ENCODE measurements around the gene CACNA1F. TPM values are rescaled to one million over a fixed set of nuclear protein-coding genes. Genes with fewer than 3 reads are reported as not detected.

The CACNA1F gene
- total and polyA plus RNA-seq, 3 donors from 2014 or later = 0.16 to 0.24 (median 0.19) TPM

GRCh38 chrX:49256268-49256995 lies 23.3 kb upstream of the CACNA1F start:
- no peak overlapping the region for H3K27ac ChIP-seq
- no peaks in the 10 kb centered on the region for H3K36me3 ChIP-seq (ENCODE audit: low read depth, missing control alignments)
- WGBS, 2 donors = 86 to 89% methylated on average over 5 to 6 of the region's 9 CpGs
- DNase-seq = no peak
- H3K27me3 ChIP-seq = no peaks in the 10 kb centered on the region
- no peaks in the 10 kb centered on the region for H3K9me3 ChIP-seq
- no peaks in the 10 kb centered on the region for H3K4me1 ChIP-seq
- no peak for TF ChIP-seq POLR2A (IDR thresholded peaks at IDR 0.05)
- TF ChIP-seq CTCF (IDR thresholded peaks at IDR 0.05) = no peak
- intact Hi-C loops (cut with DNase I; ENCODE audit: low total_unique reads) = no loop called here
- H3K4me3 ChIP-seq = no peak overlapping the region

- Histone ChIP-seq H3K4me1 (no peaks in the 10 kb centered on the region), H3K36me3 (ENCODE audit: low read depth, missing control alignments) (no peaks in the 10 kb centered on the region), H3K27ac (no peak overlapping the region), H3K27me3 (no peaks in the 10 kb centered on the region), H3K4me3 (no peak overlapping the region), H3K9me3 (no peaks in the 10 kb centered on the region)
- TF ChIP-seq CTCF (IDR thresholded peaks at IDR 0.05) (no peak), POLR2A (IDR thresholded peaks at IDR 0.05) (no peak)
- DNase-seq = no peak
- intact Hi-C loops (cut with DNase I; ENCODE audit: low total_unique reads) = no loop called here
- 81 to 94% methylated on average over 3 to 4 of the region's 7 CpGs for WGBS, 2 donors
These were observed 21.5 kb upstream of the CACNA1F start for GRCh38 chrX:49254639-49255038.

GRCh38 chrX:49251325-49251724 lies 18.2 kb upstream of the CACNA1F start:
- Histone ChIP-seq H3K36me3 (ENCODE audit: low read depth, missing control alignments) (no peaks in the 10 kb centered on the region), H3K9me3 (no peaks in the 10 kb centered on the region), H3K27ac (no peak overlapping the region), H3K4me1 (no peaks in the 10 kb centered on the region), H3K27me3 (no peaks in the 10 kb centered on the region), H3K4me3 (no peak overlapping the region)
- intact Hi-C loops (cut with DNase I; ENCODE audit: low total_unique reads) = no loop called here
- no peak for DNase-seq
- no peak for TF ChIP-seq POLR2A (IDR thresholded peaks at IDR 0.05)
- no peak for TF ChIP-seq CTCF (IDR thresholded peaks at IDR 0.05)
- 93 to 98% methylated on average over 7 to 13 of the region's 13 CpGs for WGBS, 2 donors

- no peak overlapping the region for H3K27ac ChIP-seq
- intact Hi-C loops (cut with DNase I; ENCODE audit: low total_unique reads) = no loop called here
- H3K4me1 ChIP-seq = no peaks in the 10 kb centered on the region
- no peak overlapping the region for H3K4me3 ChIP-seq
- H3K27me3 ChIP-seq = no peaks in the 10 kb centered on the region
- H3K9me3 ChIP-seq = no peaks in the 10 kb centered on the region
- WGBS, 2 donors = 84% methylated on average over 9 of the region's 9 CpGs; no CpG with 5 or more reads in 1 of the 2 donors
- TF ChIP-seq POLR2A (IDR thresholded peaks at IDR 0.05) = no peak
- TF ChIP-seq CTCF (IDR thresholded peaks at IDR 0.05) = no peak
- DNase-seq = no peak
- no peaks in the 10 kb centered on the region for H3K36me3 ChIP-seq (ENCODE audit: low read depth, missing control alignments)
These were observed 17.4 kb upstream of the CACNA1F start for GRCh38 chrX:49250578-49250977.

- H3K4me3 ChIP-seq = no peak overlapping the region
- DNase-seq = no peak
- intact Hi-C loops (cut with DNase I; ENCODE audit: low total_unique reads) = no loop called here
- TF ChIP-seq POLR2A (IDR thresholded peaks at IDR 0.05) (no peak), CTCF (IDR thresholded peaks at IDR 0.05) (no peak)
- WGBS, 2 donors = 80 to 100% methylated on average over 1 to 9 of the region's 13 CpGs
- no peak overlapping the region for H3K27ac ChIP-seq
- no peaks in the 10 kb centered on the region for H3K27me3 ChIP-seq
- no peaks in the 10 kb centered on the region for H3K9me3 ChIP-seq
- H3K4me1 ChIP-seq = no peaks in the 10 kb centered on the region
- no peaks in the 10 kb centered on the region for H3K36me3 ChIP-seq (ENCODE audit: low read depth, missing control alignments)
These were observed 16.9 kb upstream of the CACNA1F start for GRCh38 chrX:49250066-49250465.
